T47D (cell line): ENCODE data around the gene HABP4.

ENCODE experiments used
- DNase-seq, 2 experiments: peaks; one replicate each; pipeline versions ENCODE4 v3.0.0 to v3.0.0-alpha.2; 2011 to 2012; ENCODE audit warnings: low read depth in 1 of 2, low spot score in 1 of 2
- JUND ChIP-seq: IDR thresholded peaks from 2 replicates; pipeline ENCODE4 v1.6.1; 2012; ENCODE audit warnings: low read depth
- in situ Hi-C: cut with HindIII; loops from 2 replicates; pipeline ENCODE4 v1.10.0; 2016; ENCODE audit warnings: low sequenced_read_pairs, low pct_unique_long_range_greater_than_20kb

Gene HABP4

GRCh38 chr9:96510258-96510657, 60.3 kb downstream of the HABP4 start:
- no peak for TF ChIP-seq JUND
- no peak for DNase-seq
- in situ Hi-C loops: no loop called here

DNA sequence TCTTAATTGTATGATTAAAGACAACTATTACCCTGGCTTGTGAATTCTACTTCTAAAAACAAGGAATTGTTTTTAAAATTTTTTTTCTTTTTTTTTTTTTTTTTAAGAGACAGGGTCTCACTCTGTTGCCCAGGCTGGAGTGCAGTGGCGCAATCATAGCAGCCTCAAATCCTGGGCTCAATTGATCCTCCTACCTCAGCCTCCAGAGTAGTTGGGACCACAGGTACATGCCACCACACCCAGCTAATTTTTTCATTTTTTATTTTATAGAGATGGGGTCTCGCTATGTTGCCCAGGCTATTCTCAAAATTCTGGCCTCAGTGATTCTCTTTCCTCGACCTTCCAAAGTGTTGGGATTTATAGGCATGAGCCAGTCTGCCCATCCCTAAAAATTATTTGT, 62.3 kb downstream of the HABP4 start:
- TF ChIP-seq JUND: no peak
- in situ Hi-C loops: no loop called here
- no peak for DNase-seq

- in situ Hi-C loops: no loop called here
- no peak for DNase-seq
- TF ChIP-seq JUND: no peak
Measured at GRCh38 chr9:96513622-96514021, 63.7 kb downstream of the HABP4 start.

- no peak for TF ChIP-seq JUND
- in situ Hi-C loops: no loop called here
- DNase-seq: no peak
Measured at GRCh38 chr9:96514108-96514799, 64.3 kb downstream of the HABP4 start.

DNA sequence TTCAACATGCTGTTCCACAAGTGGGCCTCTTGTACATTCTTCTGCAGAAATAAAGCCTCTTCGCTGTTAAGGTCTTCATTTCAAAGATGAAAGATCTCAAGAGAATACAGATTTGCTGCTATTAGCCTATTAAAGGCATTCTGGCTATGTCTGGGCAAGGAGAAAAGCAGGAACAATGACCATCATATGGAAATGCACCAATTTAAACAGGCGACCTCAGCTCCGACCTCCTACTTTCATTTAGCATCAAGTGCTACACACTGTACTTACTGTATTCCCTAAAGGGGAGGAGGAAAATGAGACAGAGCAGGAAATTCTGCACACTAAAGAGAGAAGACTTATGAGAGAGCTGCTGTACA, 64.8 kb downstream of the HABP4 start:
- no peak for TF ChIP-seq JUND
- DNase-seq: no peak
- in situ Hi-C loops: no loop called here

- no peak for TF ChIP-seq JUND
- DNase-seq: no peak
Measured at GRCh38 chr9:96515621-96516470, 65.9 kb downstream of the HABP4 start.

GRCh38 chr9:96519095-96519494, 69.1 kb downstream of the HABP4 start:
- in situ Hi-C loops: no loop called here
- TF ChIP-seq JUND: no peak
- DNase-seq: no peak

More at GRCh38 chr9:96515621-96516470, 65.9 kb downstream of the HABP4 start:
- in situ Hi-C loops: no loop called here

- TF ChIP-seq JUND: no peak
- in situ Hi-C loops: no loop called here
- no peak for DNase-seq
Measured at GRCh38 chr9:96519787-96520186, 69.8 kb downstream of the HABP4 start.

- no peak for TF ChIP-seq JUND
- DNase-seq: no peak
- in situ Hi-C loops: no loop called here
Measured at GRCh38 chr9:96522366-96522765, 72.4 kb downstream of the HABP4 start.

DNA sequence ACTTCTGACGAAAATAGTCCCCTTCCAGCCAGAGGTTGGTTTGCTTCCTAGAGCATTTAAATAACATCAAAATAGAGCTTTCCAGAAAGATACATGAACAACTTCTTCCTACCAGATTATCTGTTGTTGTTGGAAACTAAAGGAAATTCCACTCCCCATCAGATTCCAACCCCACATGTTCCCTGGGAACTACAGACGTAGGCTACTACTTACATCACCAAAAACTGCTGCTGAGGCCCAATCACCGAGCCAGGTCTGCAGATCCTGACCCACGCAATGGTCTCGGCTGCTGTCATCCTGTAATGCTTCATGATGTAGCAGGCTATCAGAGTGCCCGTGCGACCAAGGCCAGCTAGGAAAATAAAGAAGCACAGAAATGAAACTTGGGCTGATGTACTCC, 73.4 kb downstream of the HABP4 start:
- in situ Hi-C loops: no loop called here
- no peak for TF ChIP-seq JUND
- DNase-seq: no peak

GRCh38 chr9:96524045-96524444, 74.1 kb downstream of the HABP4 start:
- no peak for TF ChIP-seq JUND
- peak in 1 of 2 experiments; percentile 8 for DNase-seq
- in situ Hi-C loops: no loop called here

DNA sequence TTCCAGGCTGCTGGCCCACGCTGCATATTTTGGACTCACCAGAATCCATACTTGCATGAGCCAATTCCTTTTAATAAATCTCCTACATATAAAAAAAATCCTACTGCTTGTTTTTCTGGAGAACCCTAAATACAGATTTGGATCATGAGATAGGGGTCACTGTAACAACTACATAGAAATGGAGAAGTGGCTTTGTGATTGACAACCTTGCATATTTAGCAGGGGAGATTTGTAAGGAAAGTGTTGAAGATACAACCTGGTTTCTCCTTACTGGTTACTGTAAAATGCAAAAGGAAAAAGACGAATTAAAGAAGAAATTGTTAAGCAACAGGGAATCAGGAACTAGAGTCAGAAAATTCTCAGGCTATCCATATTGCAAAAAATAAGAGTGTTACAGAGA, 74.8 kb downstream of the HABP4 start:
- in situ Hi-C loops: no loop called here
- no peak for TF ChIP-seq JUND
- DNase-seq: no peak

GRCh38 chr9:96532173-96532572, 82.2 kb downstream of the HABP4 start:
- TF ChIP-seq JUND: no peak
- in situ Hi-C loops: no loop called here
- DNase-seq: no peak
